ENCODE measurements around the gene TAF1C.

- TF ChIP-seq, protein P1, sequence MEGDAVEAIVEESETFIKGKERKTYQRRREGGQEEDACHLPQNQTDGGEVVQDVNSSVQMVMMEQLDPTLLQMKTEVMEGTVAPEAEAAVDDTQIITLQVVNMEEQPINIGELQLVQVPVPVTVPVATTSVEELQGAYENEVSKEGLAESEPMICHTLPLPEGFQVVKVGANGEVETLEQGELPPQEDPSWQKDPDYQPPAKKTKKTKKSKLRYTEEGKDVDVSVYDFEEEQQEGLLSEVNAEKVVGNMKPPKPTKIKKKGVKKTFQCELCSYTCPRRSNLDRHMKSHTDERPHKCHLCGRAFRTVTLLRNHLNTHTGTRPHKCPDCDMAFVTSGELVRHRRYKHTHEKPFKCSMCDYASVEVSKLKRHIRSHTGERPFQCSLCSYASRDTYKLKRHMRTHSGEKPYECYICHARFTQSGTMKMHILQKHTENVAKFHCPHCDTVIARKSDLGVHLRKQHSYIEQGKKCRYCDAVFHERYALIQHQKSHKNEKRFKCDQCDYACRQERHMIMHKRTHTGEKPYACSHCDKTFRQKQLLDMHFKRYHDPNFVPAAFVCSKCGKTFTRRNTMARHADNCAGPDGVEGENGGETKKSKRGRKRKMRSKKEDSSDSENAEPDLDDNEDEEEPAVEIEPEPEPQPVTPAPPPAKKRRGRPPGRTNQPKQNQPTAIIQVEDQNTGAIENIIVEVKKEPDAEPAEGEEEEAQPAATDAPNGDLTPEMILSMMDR (conservative IDR thresholded peaks at IDR 0.05; ENCODE audit: low read depth, low read length) = no peak
- TF ChIP-seq POLR2A (IDR thresholded peaks at IDR 0.05; ENCODE audit: low read depth, low read length) (no peak), SMC3 (IDR thresholded peaks at IDR 0.05; ENCODE audit: low read depth, low read length) (no peak), ELK1 (IDR thresholded peaks at IDR 0.05; ENCODE audit: borderline replicate concordance, low read depth, low read length) (no peak), RAD21 (IDR thresholded peaks at IDR 0.05; ENCODE audit: low read length) (no peak), CEBPB (IDR thresholded peaks at IDR 0.05; ENCODE audit: low read depth, low read length) (no peak), MAZ (IDR thresholded peaks at IDR 0.05; ENCODE audit: borderline replicate concordance, low read depth, low read length) (no peak), RFX5 (IDR thresholded peaks at IDR 0.05; ENCODE audit: low read depth, low read length) (no peak), MXI1 (IDR thresholded peaks at IDR 0.05; ENCODE audit: borderline replicate concordance, low read depth, low read length) (no peak), NFE2L2 (IDR thresholded peaks at IDR 0.05; ENCODE audit: low read depth, low read length) (no peak), FOS (IDR thresholded peaks at IDR 0.05; ENCODE audit: low read depth, low read length) (no peak), BHLHE40 (IDR thresholded peaks at IDR 0.05; ENCODE audit: low read depth, low read length) (no peak)
- TF ChIP-seq, protein P2, sequence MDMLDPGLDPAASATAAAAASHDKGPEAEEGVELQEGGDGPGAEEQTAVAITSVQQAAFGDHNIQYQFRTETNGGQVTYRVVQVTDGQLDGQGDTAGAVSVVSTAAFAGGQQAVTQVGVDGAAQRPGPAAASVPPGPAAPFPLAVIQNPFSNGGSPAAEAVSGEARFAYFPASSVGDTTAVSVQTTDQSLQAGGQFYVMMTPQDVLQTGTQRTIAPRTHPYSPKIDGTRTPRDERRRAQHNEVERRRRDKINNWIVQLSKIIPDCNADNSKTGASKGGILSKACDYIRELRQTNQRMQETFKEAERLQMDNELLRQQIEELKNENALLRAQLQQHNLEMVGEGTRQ (IDR thresholded peaks at IDR 0.05; ENCODE audit: low read depth, low read length) = no peak
Measured at GRCh38 chr16:84159007-84159406, 27.9 kb downstream of the TAF1C start.
